SIG-M5 treated with dmso at 0.1 percent for 504 hours (cell line): Measurements from ENCODE around the gene SCNN1A.

Experiments used
- DNase-seq: peaks from one replicate; lab custom pipeline; 2025; ENCODE audit not compliant: unreplicated experiment; lab: John Stamatoyannopoulos, UW

SCNN1A gene

GRCh38 chr12:6375269-6376078 is at the start of gene SCNN1A:
Gene SCNN1A, minus strand, starts transcription at chr12:6375563. Its CDS starts 780 bp downstream, at chr12:6374783.
- no peak for DNase-seq

GRCh38 chr12:6424866-6425265 is 49.5 kb upstream of the SCNN1A start:
- no peak for DNase-seq

GRCh38 chr12:6424008-6424347 is 48.6 kb upstream of the SCNN1A start:
- no peak for DNase-seq

- DNase-seq = peak; percentile 95
Measured at GRCh38 chr12:6423267-6424007, 48.1 kb upstream of the SCNN1A start.

GRCh38 chr12:6420364-6420763 is 45.0 kb upstream of the SCNN1A start:
- DNase-seq = no peak

GRCh38 chr12:6418796-6419195 is 43.4 kb upstream of the SCNN1A start:
- no peak for DNase-seq

GRCh38 chr12:6416596-6416995 is 41.2 kb upstream of the SCNN1A start:
- peak; percentile 99 for DNase-seq

GRCh38 chr12:6407236-6407954 is 32.0 kb upstream of the SCNN1A start:
- DNase-seq = no peak

GRCh38 chr12:6405963-6406362 is 30.6 kb upstream of the SCNN1A start:
- DNase-seq = no peak

- no peak for DNase-seq
Measured at GRCh38 chr12:6404390-6404789, 29.0 kb upstream of the SCNN1A start.

- DNase-seq = no peak
Measured at GRCh38 chr12:6399884-6400644, 24.7 kb upstream of the SCNN1A start.

- no peak for DNase-seq
Measured at GRCh38 chr12:6396031-6396430, 20.7 kb upstream of the SCNN1A start.

GRCh38 chr12:6394398-6394797 is 19.0 kb upstream of the SCNN1A start:
- no peak for DNase-seq

GRCh38 chr12:6393109-6393508 is 17.7 kb upstream of the SCNN1A start:
- DNase-seq = no peak

GRCh38 chr12:6392504-6392903 is 17.1 kb upstream of the SCNN1A start:
- DNase-seq = no peak

GRCh38 chr12:6391013-6391412 is 15.7 kb upstream of the SCNN1A start:
- DNase-seq = no peak

GRCh38 chr12:6390084-6390799 is 14.9 kb upstream of the SCNN1A start:
- DNase-seq = no peak

- no peak for DNase-seq
Measured at GRCh38 chr12:6387541-6387940, 12.2 kb upstream of the SCNN1A start.

- DNase-seq = no peak
Measured at GRCh38 chr12:6386491-6386890, 11.1 kb upstream of the SCNN1A start.

GRCh38 chr12:6386038-6386437 is 10.7 kb upstream of the SCNN1A start:
- DNase-seq = no peak
